NCI-H2227 (cell line): ENCODE results near the gene UBE2R2.
"Not testable (repeated sequence)": the region's sequence is repeated elsewhere in the genome, so short reads cannot be mapped to it uniquely, and the experiment has no call there.

Experiments used
- DNase-seq: peaks from one replicate; lab custom pipeline; 2025; ENCODE audit not compliant: unreplicated experiment; lab: John Stamatoyannopoulos, UW

The UBE2R2 gene

DNA sequence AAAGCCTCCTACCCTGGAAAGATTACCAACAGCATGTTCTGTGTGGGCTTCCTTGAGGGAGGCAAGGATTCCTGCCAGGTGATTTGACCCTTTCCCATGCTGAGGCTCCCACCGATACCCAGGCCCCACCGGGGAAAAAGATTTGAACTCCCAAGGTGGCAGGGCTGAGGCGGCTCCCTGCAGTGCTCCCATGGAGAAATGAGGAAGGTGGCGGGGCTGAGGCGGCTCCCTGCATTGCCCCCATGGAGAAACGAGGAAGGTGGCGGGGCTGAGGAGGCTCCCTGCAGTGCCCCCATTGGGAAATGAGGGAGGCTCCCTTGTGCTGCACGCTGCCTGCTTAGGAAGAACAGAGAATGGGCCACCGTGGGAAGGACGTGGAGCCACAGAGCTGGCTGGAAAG is 18.4 kb upstream of the UBE2R2 start:
- DNase-seq: no peak

DNA sequence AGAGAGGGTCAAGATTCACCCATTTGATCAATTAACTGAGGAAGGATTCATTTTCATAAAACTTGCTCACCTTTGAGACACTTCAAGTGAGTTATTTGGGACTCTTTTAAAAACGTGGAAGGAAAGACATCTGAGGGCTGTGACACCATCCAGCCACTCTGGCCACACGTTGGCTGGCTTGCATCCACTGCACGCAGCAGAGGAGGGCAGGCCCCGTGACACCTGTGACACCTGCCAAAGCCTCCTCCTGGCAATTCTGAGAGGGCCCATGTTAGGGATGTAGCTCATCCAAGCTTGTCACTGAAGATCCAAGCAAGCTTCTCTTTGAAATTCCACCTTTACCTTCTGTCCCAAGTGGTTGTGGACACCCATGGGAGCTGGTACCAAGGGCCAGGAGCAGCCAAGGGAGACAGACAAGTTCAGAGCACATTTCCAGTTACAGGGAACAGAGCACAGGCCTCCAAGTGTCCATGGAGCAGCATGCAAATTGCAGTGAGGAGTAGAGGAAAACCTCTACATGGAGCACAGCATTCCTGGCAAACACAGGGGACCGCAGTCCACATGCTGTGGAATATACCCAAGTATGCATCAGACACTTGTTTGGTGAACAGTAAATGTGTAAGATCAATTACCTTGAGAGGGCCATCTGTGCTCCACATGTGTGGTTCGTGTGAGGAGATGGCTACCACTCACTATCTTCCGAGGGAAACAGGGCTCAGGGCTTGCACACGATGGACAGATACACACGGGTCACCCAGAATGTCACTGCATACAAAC is 16.8 kb upstream of the UBE2R2 start:
- no peak for DNase-seq

DNA sequence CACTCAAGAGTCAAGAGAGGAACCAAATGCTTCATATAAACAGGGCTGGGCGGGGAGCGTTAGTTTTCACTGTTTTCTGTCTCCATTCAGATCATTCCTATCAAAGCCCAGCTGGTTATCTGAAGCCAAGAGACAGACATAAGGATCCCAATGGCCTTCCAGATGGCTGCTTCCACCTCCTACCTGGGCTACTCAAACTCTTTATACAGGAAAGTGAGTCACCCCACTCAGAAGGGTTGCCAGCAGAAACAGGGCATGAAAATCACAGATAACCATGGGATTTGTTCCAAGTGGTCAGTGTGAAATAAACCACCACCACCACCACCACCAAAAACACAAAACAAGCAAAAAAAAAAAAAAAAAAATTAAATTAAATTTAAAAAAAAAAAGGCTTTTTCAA is 16.1 kb upstream of the UBE2R2 start:
- DNase-seq: no peak

DNA sequence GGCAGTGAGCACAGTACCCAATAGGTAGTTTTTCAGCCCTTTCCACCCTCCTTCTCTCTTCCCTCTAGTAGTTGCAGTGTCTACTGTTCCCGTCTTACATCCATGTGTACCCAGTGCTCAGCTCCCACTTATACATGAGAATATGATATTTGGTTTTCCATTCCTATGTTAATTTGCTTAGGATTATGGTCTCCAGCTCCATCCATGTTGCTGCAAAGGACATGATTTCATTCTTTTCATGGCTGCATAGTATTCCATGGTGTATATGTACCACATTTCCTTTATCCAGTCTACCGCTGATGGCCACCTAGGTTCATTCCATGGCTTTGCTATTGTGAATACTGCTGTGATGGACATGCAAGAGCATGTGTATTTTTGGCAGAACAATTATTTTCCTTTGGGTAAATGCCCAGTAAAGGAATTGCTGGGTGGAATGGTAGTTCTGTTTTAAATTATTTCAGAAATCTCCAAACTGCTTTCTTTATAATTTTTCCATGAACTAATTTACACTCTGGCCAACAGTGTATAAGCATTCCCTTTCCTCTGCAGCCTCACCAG is 14.9 kb upstream of the UBE2R2 start:
- DNase-seq: not testable (repeated sequence)

DNA sequence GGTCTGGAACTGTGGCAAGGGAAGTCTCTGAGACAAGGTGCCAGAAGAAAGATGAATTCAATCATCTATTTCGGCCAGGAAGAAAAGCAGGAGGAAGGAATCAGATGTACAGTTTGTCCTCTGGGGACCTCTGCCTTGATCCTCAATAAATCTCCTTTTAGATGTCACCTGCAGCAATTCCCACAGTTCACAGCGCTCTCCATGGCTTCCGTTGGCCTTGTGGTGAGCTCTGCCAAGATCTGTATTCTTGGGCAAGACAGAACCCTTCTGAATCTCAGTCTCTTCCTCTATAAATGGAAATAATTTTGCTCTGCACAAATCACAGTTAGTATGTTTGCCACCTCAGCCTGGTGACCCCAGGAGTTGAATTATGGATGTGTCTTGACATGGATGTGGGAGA is 12.8 kb upstream of the UBE2R2 start:
- DNase-seq: not testable (repeated sequence)

DNA sequence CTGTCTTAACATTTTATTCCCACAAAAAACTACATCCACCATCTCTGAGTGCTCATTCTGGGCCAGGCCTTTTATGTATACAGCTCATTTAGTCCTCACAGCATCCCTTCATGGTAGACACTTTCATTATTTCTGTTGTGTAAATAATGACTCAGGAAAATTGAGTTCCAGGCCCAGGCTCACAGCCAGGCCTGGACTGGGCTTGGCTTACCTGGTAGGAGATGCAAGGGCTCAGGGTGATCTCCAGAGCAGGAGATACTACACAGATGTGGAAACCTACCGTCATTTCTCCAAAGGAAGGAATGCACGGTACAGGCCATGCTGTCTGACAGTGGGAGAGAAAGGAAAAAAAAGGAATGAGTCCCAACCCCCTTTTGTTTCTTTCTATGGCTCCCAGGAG is 9.8 kb upstream of the UBE2R2 start:
- DNase-seq: not testable (repeated sequence)

DNA sequence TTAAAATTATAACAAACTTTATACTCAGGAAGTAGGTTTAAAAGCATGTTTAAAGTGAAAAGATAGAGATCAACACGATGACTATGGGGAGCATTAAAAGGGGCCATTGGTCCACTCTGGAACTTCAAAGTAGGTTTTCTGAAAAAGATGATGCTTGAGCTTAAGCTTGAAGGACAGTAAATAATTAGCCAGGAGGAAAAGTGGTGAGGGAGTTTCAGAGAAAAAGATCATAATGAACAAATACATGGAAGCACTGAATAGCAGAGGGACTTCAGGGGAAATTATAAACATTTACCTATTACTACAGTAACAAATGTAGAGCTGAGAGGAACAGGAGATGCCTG is 8.0 kb upstream of the UBE2R2 start:
- DNase-seq: not testable (repeated sequence)

DNA sequence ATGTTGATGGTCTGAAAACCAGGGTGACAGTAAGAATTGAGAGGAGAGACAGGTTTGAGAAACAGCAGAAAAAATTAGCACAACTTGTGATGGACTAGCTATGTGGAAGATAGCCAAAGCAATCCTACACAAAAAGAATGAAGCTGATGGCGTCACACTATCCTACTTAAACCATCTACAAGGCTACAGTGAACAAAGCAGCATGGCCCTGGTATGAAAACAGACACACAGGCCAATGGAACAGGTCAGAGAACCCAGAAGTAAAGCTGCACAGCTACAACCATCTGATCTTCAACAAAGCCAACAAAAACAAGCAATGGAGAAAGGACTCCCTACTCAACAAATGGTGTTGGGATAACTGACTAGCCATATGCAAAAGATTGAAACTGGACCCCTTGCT is 7.5 kb upstream of the UBE2R2 start:
- DNase-seq: no peak

DNA sequence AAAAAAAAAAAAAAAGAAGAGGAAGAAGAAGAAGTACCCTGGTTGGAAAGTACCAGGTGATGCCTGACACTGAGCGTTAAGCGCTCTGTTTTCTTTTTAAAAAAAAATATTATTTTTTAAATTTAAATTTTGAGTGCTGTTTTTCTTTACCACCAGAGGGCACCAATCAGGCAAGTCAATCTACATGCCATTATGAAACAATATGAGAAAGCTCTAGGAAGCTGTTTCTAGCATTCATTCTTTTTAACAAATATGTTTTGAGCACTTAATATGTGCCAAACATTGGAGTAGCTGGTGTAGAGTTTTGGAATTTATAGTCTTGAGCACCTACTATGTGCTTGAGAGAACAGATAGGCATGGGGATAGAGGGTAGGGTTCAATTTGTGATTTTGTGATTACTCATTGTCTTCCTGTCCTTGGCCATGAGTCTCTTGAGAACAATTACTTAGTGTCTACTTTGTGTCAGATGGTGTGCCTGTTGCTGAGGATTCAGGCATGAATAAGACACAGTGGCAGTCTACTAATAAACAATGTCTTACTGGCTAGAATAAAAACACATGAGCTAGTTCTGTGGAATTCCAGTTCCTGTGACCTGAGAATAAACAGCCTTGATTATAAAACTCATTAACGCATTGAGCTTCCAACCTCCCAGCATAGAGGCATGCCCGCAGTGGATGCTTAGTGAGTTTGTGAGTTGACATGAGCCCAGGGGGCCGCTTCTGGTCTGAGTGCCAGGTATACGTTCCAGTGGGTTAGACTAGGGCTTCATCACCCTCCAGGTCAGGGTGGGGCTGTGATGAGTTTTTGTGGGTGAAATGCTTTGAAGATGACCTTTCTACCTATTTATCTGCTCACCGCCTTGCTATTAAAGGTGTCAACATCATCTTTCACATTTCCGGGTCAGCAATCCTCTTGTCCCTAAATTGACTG is 3.0 kb upstream of the UBE2R2 start:
- peak; percentile 37 for DNase-seq

DNA sequence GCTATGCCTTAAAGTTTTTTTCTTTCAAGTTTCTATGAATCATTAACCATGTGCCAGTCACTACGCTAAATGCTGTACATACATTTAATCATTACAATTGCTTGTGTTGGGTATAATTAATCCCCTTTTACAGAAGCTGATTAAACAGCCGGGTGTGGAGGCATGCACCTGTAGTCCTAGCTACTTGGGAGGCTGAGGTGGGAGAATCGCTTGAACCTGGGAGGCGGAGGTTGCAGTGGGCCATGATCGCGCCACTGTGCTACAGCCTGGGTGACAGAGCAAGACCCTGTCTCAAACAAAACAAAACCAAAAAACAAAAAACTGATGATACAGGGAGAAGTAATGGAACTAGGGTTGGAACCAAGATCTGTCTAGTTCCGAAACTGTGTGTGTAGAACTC is 1.2 kb upstream of the UBE2R2 start:
- DNase-seq: no peak

DNA sequence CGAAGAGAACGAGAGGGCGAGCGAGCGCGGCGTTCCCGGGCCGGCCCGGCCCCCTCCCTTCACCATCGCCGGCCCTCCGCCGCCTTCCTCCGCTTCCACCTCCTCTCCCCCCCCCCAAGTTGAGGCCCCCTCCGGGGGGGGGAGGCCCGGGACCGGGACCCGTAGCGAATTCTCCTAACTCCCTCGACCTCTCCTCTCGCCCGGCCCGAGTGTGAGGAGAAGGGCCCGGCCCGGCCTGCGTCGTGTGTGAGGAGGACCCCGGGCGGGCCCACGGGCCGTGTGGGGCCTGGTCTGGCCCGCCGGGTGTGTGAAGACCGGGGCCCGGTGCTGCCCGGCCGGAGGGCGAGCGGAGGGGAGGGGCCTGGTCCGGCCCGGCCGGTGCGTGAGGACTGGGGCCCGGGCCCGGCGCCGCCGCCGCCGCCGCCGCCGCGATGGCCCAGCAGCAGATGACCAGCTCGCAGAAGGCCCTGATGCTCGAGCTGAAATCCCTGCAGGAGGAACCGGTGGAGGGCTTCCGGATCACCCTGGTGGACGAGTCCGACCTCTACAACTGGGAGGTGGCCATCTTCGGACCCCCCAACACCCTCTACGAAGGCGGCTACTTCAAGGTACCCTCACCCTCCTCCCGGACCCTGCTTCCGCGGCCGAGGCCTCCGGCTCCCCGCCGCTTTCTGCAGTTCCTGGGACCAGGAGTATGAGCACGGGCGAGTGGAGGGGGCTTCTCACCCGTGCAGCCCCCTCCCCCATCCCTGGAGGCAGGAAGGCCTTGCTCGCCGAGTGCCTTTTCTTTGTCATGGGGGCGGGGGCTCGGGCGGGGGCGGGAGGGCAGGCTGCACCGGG is 587 bp downstream of the UBE2R2 start:
- peak; percentile 74 for DNase-seq

DNA sequence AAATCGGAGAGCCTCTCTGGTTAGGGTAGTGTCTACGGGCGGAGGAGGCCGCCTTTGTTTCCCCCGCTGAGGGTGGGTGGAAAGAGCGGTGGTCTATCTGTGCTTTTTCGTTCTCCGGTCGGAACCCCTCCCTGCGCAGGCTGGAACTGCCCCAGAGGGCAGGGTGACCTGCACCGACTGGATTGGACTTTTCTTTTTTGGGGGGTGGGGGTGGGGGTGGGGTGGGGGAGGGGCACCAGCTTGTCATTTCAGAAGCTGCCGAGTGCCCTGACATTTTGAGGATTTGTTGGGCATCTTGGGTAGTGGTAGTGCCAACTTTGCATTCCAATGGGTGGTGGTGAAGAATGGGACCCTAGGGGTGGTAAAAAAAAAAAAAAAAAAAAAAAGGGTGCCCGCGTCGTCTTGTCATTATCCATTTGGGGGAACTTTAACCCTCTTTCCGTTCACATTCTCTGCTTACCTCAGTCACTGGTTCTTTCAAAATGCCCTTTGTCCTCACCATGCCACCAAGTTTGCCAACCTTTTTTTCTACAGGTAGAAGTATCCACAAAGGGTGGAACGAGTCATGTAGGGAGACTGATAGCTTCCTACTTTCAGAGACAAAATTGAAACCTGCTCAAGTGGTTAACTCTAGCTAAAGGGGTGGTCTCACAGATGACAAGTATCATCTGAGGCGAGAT is 1.3 kb downstream of the UBE2R2 start:
- DNase-seq: peak; percentile 5

DNA sequence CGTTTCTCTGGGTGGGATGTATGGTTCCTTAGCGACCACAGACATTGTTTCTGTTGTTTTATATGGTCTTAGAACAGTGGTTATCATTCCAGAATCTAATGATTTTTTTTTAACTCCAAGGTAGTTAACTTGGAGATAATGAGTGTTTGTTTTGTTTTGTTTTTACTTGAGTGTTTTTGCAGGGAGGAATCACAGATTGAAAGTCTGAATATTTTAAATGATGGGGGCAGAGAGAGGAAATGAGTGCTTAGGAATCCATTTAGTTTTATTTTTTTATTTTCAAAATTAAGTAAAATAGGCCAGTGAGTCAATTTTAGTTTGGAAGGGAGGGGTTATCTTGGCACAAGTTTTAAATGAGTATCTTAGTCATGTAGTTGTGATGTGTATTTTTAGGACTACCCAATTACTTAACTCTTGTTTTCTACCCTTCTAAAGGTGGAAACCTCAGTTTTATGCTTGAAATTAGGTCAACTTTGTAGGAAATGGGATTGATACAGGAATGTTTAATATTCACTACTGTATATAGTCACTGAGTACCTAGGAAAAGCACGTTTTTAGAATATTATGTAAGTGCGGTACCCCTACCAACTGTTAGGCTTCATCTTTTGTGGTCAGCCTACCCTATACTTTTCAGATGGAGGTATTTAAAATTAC is 2.0 kb downstream of the UBE2R2 start:
- no peak for DNase-seq

DNA sequence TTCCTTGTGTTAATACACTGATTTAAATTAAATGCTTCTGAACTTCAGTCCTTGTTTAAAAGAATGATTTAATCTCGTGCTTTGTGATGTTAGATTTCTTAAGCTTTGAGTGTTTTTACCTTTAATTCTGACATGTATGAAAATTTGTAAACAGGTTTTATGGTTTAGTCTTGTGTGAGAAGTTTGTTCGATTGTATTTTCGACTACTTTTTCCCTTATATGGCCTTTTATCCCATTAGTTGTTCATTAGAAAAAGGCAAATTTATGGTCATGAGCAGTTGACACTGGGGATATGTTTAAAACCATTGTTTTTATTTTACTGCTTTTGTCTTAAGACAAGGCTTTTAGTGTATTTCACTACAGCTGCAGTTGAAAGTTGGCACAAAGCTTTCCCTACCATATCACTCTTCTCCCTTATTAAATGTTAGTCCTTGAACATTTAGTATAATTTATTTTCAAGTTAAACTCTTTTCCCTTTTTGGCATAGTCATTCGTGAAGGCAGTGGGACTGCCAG is 3.3 kb downstream of the UBE2R2 start:
- no peak for DNase-seq

DNA sequence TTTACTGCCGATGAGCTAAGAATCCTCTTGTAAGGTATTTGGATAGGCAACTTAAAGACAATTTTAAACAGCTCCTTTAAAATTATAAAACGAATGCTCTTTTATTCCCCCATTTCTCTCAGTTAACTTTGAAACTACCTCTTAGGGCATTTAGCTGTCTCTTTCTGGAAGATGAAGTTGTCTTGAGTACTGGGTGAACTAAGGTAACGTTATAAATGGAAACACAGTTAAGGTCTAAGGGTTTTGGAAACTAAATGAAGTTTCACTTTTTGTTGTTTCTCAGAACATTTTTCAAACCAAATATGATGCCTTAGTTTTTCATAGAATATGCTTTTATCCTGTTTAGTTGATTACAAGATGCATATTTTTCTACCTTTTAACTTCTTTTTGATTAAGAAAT is 6.8 kb downstream of the UBE2R2 start:
- no peak for DNase-seq

DNA sequence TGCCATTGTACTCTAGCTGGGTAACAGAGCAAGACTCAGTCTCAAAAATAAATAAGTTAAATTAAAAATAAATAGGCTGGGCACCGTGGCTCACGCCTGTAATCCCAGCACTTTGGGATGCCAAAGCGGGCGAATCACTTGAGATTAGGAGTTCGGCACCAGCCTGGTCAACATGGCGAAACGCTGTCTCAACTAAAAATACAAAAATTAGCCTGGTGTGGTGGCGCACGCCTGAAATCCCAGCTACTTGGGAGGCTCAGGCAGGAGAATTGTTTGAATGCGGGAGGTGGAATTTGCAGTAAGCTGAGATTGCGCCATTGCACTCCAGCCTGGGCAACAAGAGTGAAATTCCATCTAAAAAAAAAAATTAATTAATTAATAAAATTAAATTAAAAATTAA is 10.3 kb downstream of the UBE2R2 start:
- not testable (repeated sequence) for DNase-seq

DNA sequence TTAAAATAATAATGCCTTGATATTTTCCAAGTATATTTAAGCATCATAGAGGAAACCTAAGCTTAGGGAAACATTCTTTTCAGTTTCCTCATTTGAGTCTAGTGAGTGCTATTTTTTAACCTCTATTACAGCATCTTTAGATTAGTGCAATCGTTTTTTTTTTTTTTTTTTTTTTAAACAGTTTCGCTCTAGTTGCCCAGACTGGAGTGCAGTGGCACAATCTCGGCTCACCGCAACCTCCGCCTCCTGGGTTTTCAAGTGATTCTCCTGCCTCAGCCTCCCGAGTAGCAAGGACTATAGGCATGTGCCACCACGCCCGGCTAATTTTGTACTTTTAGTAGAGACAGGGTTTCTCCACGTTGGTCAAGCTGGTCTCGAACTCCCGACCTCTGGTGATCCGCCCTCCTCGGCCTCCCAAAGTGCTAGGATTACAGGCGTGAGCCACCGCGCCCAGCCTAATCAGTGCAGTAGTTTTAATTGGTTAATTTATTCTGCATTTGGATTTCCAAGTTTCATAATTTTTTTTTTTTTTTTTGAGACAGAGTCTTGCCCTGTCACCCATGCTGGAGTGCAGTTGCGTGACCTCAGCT is 12.8 kb downstream of the UBE2R2 start:
- not testable (repeated sequence) for DNase-seq

DNA sequence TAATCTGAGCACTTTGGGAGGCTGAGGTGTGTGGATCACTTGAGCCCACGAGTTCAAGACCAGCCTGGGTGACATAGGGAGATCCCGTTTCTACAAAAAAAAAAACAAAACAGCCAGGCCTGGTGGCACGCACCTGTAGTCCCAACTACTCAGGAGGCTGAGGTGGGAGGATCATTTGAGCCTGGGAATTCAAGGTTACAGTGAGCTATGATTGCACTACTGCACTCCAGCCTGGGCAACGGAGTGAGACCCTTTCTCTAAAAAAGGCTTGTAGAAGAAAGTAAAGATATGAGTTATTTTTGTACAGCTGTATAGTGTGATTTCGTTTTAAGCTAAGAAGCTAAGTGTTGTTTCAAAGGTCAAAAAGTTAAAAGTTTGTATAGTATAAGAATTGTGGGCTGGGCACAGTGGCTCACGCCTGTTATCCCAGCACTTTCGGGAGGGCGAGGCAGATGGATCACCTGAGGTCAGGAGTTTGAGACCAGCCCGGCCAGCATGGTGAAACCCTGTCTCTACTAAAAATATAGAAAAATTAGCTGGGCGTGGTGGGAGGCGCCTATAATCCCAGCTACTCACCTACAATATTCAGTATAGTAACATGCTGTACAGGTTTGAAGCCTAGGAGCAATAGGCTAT is 18.8 kb downstream of the UBE2R2 start:
- no peak for DNase-seq

DNA sequence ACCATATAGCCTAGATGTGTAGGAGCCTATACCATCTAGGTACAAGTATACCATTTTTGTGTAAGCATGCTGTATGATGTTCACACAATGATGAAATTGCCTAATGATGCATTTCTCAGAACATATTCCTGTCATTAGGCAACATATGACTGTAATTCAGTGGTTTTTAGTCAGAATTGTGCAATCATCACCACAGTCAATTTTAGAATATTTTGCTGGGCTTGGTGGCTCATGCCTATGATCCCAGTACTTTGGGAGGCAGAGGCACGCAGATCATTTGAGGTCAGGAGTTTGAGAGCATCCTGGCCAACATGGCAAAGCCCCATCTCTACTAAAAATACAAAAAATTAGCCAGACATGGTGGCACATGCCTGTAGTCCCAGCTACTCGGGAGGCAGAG is 19.3 kb downstream of the UBE2R2 start:
- not testable (repeated sequence) for DNase-seq
